GM18499 (cell line): ENCODE data around the gene CLDN4.
"Not testable (repeated sequence)": the region's sequence is repeated elsewhere in the genome, so short reads cannot be mapped to it uniquely, and the experiment has no call there.

ENCODE experiments used
- ATAC-seq: cut with Tn5 transposase; IDR thresholded peaks from one replicate; pipeline ENCODE4 v1.9.1; 2021; ENCODE audit warnings: moderate number of reproducible peaks; ENCODE audit not compliant: insufficient read depth, unreplicated experiment

Gene CLDN4

DNA sequence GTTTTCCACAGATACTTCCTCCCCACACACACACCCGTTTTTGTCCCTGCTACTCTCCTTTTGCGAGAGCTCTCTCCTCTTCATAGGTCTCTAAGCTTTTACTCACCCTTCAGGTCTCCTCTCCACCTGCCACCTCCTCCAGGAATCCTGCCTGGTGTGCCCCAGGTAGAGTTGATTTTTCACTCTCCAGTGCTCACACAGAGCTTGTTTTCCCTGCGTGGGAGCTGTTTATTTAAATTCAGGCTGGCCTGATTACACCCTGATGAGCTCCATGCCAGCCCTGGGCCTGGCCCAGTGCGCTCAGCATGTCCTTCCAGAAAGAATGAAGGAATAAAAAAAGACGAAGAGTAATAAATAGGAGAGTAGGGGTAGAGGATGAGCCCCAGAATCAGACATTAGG lies 7.5 kb upstream of the CLDN4 start:
- ATAC-seq = no peak

DNA sequence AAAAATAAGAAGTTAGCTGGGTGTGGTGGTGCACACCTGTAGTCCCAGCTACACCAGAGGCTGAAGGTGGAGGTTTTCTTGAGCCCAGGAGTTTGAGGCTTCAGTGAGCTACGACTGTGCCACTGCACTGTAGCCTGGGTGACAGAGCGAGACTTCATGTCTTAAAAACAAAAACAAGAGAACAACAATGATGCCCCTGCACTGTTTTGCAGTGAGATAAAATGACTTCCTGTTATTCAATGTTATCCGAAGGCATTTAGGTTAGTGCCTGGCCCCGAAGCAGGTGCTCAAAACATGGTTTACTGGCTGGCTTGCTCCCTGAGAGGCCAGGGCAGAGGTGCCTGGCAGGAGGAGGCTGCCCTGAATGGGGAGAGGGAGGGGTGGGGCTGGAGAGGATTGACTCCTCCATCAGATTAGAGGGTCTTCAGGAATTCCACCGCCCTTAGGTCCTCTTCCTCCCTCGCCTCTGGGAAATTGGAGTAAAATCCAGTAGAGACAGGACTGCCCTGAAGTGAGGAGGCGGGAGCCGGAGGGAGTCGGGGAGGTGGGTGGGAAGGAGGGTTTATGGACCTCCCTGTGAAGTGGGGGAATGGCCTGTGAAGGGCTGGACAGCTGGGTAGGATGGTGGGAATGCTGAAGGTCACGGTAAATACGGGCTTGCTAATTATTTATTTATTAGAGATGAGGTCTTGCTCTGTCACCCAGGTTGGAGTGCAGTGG lies 6.8 kb upstream of the CLDN4 start:
- no peak for ATAC-seq

GRCh38 chr7:73824986-73825385 lies 5.8 kb upstream of the CLDN4 start:
- ATAC-seq = no peak

GRCh38 chr7:73827567-73828106 lies 3.2 kb upstream of the CLDN4 start:
- no peak for ATAC-seq

GRCh38 chr7:73828107-73828803 lies 2.5 kb upstream of the CLDN4 start:
- ATAC-seq = no peak

GRCh38 chr7:73828972-73829371 lies 1.8 kb upstream of the CLDN4 start:
- ATAC-seq = no peak

GRCh38 chr7:73829505-73829904 lies 1.3 kb upstream of the CLDN4 start:
- ATAC-seq = no peak

- ATAC-seq = no peak
These were observed 695 bp upstream of the CLDN4 start for GRCh38 chr7:73829921-73830680.

DNA sequence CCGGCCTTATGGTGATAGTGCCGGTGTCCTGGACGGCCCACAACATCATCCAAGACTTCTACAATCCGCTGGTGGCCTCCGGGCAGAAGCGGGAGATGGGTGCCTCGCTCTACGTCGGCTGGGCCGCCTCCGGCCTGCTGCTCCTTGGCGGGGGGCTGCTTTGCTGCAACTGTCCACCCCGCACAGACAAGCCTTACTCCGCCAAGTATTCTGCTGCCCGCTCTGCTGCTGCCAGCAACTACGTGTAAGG lies 713 bp downstream of the CLDN4 start:
- ATAC-seq = no peak

GRCh38 chr7:73831834-73832651 lies 1.2 kb downstream of the CLDN4 start:
- ATAC-seq = no peak

DNA sequence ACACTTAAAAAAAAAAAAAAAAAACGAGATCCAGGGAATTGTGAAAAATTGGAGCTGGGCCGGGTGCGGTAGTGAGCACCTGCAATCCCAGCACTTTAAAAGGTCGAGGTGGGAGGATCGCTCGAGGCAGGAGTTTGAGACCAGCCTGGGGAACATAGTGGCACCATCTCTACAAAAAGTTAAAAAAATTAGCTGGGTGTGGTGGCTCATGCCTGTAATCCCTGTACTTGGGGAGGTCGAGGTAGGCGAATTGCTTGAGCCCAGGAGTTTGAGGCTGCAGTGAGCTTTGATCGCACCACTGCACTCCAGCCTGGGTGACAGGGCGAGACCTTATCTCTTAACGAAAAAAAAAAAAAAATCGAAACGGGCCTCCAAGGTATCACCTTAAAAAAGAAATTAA lies 2.0 kb downstream of the CLDN4 start:
- ATAC-seq = no peak

GRCh38 chr7:73833251-73833919 lies 2.6 kb downstream of the CLDN4 start:
- ATAC-seq = no peak

GRCh38 chr7:73834626-73835191 lies 3.9 kb downstream of the CLDN4 start:
- ATAC-seq = no peak

DNA sequence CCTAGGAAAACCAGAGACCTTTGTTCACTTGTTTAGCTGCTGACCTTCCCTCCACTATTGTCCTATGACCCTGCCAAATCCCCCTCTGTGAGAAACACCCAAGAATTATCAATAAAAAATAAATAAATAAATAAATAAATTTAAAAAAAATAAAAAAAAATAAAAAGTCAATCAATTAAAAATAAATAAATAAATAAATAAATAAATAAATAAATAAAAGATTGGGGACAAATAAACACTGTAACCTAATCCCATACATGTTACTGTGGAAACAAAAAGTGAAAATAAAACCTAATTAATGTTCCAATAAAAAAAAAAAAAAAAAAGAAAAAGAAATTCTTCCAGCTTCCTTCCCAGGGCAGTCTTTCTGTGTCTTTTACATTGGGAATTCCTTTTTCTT lies 6.4 kb downstream of the CLDN4 start:
- not testable (repeated sequence) for ATAC-seq

DNA sequence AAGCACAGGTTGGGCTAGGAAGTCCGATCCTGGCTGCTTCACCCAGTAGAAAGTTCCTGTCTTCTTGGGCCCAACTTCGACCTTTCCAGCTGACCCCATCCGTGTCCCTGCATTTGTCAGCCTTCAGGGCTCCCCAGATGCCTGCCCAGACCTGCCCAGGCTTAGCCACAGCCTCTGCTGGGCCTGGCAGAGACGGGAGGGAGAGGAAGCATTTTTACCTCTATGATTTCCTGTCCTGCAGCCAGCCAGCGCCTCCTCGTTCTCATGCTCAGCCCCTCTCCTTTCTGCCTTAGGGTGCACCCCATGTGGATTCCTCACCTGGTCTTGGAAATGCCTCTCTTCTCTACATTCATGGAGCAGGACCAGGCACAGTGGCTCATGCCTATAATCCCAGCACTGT lies 7.8 kb downstream of the CLDN4 start:
- no peak for ATAC-seq

- no peak for ATAC-seq
These were observed 8.5 kb downstream of the CLDN4 start for GRCh38 chr7:73839290-73839689.

GRCh38 chr7:73839743-73840714 lies 9.2 kb downstream of the CLDN4 start:
- ATAC-seq = no peak

DNA sequence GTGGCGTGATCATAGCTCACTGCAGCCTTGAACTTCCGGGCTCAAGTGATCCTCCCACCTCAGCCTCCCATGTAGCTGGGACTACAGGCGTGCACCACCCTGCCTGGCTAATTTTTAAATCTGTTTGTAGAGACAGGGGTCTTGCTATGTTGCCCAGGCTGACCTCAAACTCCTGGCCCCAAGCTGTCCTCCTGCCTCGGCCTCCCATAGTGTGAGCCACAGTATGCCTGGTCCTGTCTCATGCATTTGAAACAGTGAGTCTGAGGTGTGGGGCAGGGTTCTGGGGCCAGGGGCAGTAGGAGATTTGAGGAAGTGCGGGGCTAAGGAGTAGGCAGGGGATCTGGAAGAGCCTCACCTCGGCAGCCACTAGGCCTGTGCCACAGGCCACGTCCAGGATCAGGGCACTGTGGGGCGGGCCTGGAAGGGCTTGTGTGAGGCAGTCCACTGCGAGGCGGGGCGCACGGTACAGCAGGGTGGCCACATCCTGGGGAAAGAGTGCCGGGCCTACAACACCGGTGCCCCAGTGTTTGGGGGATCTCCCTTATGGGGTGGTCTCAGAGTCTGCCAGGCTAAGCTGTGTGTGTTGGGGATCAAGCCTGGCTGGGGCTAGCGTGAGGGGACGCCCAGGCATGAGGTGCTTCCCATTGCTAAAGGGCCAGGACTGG lies 10.1 kb downstream of the CLDN4 start:
- no peak for ATAC-seq
